ENCODE measurements around the gene ABCG1.
"Not testable (repeated sequence)": the region's sequence is repeated elsewhere in the genome, so short reads cannot be mapped to it uniquely, and the experiment has no call there.

Gene ABCG1

DNA sequence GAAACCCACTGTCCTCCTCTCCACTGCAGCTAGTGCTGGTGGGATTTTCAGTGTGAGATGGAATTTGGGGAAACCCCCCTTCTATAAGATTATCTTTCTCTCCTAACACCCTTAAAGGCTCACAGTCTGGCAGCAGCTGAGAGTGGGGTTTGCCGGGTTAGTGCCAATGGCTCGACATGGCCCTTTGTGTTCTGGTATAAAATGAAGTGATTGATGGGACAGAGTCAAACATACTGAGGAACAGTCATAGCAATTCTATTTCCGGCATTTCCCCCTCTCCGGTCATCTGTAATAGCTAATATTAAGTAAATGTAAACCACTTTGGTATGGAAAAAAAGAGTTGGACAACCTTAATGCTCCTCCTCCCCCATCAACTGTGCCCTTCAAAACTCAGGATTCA lies 58.7 kb downstream of the ABCG1 start:
- DNase-seq = no peak

DNA sequence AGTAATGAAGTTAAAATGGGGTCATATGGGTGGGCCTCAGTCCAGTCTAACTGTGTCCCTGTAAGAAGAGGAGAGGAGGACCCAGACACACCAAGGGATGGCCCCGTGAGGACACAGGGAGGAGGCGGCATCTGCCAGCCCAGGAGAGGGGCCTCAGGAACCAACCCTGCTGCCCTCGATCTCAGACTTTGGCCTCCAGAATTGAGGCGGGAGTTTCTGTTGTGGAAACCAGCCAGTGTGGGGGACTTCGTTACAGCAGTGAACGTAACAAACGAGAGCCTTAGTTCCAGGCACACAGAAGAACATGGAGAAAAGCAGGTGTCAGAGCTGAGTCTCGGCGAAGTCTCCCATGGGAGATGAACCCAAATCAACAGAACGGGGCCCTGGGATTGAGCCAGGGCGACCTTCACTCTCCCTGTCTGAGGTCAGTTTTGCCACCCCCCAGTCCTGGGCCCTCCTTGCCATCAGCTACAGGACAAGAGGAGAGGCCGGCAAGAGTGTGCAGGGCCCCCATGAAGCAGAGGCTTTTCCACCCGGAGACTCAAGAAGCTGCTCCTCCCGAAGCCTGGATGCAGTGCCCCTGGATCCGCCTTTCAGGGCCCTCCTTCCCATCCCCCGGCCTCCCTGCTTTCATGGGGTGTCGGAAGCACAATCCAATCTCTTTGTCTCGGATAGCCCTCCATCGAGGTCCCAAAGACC lies 59.7 kb downstream of the ABCG1 start:
- DNase-seq = no peak

DNA sequence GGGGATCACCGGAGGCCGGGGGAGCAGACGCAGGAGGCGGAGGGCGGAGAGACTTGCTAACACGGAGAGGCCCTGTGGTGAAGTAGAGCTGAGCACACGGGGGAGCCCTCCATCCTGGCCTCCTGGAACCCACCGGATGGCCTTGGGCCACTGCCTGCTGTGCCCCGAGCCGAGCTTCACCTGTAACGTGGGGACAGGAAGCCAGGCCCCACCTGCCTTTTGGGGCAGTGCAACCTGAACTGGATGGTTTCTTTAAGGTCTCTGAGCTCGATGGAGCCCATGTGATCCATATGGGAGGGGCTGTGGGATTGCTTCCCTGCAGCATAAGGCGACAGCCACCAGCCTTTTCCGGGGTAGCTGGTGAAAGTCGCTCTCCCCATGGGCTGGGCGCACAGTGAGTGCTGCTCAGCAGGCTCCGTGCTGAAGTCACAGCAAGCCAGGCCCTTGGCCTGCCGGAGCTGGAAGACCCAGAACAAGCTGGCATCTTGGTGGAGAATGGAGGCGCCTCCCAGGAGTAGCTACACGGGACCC lies 60.5 kb downstream of the ABCG1 start:
- DNase-seq = no peak

DNA sequence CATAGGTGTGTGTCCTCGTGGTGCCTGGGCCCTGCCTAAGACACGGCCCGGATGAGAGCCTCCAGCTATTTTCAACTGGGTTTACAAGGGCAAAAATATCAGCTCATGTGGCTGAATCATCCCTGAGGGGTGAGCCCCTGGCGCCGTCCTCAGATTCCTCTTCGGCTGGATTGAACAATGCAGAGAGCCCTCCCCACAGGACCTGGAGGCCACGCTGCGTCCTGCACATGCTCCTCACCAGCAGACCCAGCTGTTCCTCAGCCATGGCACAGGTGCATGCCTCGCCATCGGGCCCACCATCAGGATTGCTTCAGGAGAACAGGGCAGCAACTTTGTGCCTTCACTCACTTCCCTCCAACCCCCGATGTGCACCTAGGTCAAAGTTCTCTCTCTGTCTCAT lies 60.9 kb downstream of the ABCG1 start:
- no peak for DNase-seq

DNA sequence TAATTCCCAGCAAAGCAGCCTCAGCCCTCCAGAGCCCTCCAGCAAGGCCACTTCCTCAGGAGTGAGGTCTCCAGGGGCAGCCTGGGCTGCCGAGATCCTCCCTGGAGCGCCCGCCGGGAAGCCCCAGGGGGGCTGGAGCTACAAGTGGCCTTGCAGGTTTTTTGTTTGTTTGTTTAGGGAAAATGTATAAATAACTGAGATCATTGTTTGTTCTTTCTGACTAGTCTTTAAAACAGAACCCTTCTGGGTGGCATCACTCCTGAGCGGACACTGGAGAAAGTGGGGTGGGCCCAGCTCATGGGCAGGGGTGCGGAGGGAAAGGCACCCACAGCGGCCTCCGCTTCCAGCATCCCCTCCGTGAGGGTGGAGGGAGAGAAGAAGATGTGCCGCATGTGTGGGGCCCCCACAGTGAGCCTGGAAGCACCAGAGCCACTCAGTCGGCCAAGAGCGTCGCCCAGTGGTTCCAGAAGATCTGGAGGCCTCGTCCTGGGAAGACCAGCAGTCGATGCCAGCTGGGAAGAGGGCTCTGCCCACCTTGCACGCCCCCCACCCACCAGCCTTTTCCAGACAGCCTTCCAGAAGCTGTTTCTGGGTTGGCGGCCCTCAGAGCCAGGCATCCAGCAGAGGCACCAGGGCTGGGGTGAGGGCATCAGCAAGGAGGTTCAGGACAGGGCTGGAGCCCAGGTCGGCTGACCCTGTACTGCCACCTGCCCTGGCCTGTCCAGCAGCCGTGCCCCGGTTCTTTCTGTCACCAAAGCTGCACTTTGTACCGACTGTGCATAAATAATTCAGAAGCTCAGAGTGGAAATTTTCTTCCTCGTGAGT lies 61.6 kb downstream of the ABCG1 start:
- DNase-seq = no peak

DNA sequence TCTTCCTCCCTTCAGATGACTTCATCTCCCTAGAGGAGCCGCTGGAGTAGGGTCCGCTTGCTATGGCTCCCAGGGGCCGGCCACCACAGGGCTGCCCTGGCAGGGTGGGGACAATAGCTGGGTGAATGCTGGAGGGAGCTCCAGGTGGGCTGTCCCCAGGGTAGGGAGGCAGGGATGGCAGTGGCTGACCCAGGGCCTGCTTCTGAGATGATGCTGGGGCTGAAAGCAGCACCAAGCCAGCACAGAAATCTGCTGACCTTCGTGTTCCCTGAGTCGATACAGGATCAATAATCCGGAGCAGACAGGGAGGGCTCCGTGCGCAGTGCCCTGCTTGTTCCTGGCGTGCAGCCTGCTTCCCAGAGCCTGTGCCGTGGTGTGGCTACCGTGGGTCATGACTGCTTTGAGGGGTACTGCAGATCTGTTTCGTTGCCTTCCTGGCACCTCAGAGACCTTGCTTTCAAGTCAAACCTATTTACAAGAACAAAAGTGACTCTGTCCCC lies 62.3 kb downstream of the ABCG1 start:
- DNase-seq = no peak

DNA sequence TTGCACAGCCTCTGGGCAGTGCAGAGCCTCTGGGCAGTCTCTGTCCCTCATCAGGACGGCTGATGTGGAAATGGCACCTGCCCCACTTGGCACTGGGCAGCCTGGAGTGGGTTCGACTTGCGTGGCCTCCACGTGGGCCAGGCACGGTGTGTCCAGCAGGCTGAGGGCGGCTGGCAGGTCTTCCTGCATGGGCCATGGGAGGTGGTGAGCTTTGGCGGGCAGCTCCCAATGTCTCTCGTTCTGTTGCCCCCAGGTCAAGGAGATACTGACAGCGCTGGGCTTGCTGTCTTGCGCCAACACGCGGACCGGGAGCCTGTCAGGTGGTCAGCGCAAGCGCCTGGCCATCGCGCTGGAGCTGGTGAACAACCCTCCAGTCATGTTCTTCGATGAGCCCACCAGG lies 63.1 kb downstream of the ABCG1 start:
- no peak for DNase-seq

DNA sequence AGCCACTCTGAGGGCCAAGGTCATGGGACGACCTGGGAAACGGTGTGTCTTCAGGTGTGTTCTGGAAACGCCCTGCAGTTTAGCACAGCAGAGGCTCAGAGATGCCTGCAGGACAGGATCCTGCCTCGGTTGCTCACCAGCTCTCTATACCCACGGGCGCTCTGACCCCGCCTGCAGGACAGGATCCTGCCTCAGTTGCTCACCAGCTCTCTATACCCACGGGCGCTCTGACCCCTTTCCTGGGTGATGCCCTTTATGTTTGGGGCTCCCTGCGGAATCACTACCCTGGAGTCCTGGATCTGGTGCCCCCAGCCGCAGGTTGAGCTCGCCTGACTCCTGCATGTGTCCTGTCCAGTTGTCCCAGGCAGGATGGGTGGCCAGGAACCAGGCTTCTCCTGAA lies 63.8 kb downstream of the ABCG1 start:
- DNase-seq = no peak

DNA sequence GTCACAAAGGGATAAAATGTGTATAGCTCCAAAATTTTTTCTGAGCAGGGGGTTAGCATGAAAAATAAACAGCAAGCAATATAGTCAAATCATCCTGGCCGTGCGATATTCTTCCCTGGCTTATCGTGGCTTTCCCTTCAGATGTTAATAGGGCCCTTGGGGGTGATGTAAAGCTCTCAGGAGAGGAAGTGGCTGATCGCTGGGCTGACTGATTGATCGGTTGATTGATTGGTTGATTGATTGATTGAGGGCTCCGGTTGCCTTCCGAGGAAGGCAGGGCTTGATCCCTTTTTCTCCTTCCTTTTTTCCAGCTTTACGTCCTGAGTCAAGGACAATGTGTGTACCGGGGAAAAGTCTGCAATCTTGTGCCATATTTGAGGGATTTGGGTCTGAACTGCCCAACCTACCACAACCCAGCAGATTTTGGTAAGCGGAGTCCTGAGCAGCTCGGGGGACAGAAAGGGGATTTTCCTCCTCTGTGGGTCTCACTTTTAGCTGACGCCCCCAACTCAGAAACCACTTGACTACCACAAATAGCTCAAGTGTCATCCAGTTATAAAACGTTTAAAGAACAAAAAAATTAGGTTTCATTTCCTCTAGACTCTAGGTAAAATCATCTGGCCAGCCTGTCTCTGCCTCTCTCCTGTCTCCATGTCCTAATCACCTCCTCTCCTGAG lies 66.8 kb downstream of the ABCG1 start:
- no peak for DNase-seq

DNA sequence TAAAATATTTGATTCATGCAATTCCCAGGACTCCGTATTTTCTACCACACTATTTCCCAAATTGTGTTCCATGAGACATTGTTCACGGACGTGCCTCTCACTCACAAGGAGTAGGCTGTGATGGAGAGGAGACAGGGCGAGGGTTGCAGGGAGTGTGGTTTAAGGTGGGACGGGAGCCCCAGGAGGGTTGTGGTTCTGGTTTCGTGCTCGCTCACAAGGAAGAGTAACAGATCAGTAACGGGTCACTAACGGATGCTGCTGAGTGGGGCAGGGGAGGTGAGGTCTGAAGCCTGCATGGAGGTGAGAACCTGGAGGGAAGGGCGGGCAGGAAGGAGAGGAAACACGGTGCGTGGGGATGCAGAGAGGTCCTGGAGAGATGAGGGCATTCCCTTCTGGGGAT lies 67.5 kb downstream of the ABCG1 start:
- no peak for DNase-seq

DNA sequence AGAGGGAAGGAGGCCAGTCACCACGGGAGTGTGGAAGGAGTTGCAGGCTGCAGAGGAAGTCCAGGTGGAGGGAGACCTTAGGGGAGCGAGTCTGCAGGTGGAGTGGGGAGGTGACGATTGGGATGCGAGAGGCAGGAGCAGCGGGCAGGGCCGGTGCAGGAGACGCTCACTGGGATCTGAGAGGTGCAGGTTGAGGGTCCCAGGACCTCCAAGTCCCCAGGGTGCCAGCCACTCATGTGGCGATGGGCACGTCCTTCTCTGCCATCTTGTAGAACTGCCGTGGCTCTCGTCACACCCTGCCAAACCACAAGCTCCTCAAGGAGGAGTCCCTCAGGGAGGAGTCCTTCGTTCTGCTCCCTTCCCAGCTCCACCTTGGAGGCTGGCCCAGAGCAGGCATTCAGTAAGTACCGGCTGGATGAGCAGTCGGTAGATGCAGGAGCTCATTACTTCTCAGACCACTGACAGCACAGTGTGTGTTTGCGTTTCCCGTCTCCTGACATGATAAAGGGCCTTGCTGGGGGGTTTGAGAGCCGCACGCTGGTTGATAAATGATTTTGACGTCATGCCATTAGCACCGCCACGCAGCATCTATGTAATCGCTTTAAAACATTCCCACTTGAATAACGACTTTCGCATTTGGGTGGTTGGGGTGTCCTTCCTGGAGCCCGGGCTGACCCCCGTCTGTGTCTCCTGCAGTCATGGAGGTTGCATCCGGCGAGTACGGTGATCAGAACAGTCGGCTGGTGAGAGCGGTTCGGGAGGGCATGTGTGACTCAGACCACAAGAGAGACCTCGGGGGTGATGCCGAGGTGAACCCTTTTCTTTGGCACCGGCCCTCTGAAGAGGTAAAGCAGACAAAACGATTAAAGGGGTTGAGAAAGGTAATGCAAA lies 68.5 kb downstream of the ABCG1 start:
- DNase-seq = no peak

DNA sequence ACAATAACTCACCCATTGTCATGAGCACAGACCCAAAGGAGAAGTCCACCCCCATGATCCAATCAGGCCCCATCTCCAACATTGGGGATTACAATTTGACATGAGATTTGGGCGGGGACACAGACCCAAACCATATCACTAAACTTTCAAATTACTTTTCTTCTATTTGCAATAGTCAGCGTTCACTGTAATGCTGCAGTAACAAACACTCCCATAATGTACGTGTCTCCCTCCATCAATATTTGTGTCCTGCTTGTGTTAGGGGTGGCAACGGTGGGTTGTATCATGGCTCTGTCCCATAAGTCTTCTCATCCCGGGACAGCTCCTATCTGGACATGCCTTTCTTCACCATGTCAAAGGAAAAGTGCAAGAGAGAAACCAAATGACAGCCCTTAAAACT lies 70.0 kb downstream of the ABCG1 start:
- no peak for DNase-seq

DNA sequence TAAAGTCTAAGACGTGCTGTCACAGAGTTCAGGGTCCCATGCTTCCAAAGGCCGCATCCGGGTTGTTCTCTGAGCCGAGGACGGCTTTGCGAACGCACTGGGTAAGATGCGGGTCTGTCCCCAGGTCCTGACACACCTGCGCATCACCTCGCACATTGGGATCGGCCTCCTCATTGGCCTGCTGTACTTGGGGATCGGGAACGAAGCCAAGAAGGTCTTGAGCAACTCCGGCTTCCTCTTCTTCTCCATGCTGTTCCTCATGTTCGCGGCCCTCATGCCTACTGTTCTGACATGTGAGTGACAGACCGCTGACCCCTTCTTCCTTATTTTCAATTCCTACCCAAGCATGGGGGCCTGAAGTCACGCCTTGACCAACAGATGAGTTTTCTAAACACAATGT lies 71.0 kb downstream of the ABCG1 start:
- DNase-seq = no peak

DNA sequence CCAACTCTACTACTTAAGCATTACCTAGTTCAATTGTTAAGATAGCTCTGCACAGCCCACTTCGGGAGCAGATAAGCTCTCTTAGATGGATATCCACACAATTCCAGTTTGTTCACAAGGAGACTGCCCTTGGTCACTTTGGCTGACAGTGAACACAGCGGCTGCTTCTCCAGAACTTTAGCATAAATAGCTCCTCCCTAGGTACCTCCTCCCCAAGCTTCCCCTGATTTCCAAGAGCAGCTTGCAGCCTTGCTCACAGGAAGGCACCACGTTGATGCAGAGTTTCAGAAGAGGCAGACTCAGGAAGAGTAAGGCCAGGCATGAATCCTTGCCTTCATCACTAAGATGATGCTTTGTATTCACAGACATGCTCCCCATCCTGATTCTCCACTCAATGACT lies 71.6 kb downstream of the ABCG1 start:
- no peak for DNase-seq

DNA sequence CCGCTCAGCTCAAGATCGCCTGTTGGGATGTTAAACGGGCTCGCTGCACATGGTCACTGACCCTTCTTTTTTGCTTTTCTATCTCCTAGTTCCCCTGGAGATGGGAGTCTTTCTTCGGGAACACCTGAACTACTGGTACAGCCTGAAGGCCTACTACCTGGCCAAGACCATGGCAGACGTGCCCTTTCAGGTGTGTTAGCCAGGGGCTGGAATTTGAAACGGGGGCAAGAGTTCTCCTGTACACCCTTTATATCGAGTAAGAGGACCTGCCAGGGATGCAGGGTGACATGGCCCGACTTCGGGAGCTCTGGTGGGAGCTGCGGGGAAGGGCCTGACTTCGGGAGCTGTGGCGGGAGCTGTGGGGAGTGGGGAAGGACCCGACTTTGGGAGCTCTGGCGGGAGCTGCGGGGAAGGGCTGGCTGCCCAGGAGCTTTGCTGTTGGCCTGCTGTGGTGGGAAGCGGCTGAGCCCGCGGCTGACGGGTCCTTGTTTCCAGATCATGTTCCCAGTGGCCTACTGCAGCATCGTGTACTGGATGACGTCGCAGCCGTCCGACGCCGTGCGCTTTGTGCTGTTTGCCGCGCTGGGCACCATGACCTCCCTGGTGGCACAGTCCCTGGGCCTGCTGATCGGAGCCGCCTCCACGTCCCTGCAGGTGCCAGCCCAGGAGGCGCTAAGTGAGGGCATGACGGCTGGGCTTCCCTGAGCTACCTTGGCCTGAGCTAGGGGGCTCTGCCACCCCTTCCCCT lies 72.2 kb downstream of the ABCG1 start:
- DNase-seq = no peak

DNA sequence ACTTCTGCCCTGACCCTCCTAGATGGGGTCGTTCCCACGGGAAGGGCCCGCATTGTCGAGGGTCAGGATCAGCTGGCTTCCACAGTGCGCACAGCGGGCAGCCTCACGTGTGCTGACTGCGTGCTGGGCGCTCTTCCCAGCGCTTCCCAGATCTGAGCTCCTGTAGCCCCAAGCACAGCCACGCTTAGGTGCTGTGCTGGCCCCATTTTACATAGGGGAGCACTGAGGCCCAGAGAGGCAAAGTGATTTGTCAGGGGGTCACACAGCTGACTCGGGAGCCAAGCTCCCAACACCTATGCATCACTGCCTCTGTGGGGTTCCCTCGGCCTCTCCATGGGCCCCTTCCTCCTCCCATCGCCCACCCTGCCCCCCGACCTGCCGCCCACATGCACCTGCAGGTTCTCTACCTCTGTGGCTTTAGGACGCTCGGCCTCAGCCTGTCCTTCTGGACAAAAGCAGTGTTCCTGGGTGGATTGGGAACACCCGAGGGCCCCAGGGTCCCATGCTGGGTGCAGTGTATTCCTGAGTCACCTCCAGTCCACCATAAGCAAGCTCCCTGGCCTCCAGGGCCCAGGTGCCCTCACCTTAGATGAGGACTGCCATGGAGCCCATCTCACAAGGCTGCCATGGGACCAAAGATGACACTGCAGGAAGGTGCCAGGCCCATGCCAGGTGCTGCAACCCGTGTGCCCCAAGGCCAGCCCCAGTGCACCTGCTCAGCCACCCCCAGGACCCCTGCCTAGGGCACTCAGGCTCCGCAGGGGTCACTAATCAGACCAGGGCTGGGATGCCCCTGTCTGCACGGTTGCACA lies 73.0 kb downstream of the ABCG1 start:
- DNase-seq = no peak

DNA sequence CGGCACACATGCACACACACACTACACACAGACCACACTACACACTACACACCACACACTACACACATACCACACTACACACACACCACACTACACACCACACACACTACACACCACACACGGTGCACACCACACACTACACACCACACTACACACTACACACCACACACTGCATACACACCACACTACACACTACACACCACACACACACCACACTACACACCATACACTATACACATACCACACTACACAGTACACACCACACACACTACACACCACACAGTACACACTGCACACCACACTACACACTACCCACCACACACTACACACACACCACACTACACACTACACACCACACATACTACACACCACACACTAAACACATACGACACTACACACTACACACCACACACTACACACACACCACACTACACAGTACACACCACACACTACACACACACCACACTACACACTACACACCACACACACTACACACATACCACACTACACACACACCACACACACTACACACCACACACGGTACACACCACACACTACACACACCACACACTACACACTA lies 73.7 kb downstream of the ABCG1 start:
- not testable (repeated sequence) for DNase-seq

DNA sequence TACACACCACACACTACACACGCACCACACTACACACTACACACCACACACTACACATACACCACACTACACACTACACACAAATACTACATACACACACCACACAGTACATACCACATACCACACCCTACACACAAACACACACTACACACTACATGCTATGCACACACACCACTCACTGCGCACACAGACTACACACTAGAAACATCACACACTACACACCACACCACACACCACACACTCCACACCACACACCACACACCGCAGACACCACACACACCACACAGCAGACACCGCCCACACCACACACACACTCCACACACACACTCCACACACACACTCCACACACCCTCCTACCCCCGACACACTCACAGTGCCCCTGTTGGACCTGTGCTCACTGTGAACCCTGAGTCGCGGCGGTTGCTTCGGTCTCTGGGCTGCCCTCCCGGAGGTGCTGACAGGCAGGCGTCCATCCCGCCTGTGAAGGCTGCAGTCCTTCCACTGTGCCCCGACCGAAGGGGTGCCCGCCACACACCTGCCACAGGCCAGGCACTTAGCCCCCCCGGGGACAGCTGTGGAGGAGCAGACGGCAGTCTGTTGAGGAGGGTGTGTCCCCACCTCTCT lies 74.8 kb downstream of the ABCG1 start:
- DNase-seq = no peak

DNA sequence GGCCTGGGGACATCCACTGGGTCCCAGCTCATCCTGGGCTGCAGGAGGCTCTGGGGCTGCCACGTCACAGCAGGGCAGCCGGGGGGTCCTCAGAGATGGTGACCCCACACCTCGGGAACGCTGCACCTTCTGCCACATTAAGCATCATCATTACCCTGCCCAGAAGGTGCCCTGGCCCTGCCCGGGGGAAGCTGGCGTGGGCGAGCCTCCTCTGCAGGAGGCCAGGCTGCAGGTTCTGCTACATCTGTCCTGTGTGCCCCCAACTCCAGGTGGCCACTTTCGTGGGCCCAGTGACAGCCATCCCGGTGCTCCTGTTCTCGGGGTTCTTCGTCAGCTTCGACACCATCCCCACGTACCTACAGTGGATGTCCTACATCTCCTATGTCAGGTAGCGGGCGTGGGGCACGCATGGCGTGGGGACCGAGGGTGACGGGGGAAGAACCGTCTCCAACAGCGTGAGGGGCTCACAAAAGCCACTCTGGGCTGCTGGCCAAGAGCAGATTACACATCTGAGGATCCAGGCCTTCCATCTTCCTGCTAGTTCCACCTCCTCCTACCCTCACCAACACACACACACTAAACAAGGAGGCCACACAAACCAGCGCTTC lies 75.4 kb downstream of the ABCG1 start:
- DNase-seq = no peak

DNA sequence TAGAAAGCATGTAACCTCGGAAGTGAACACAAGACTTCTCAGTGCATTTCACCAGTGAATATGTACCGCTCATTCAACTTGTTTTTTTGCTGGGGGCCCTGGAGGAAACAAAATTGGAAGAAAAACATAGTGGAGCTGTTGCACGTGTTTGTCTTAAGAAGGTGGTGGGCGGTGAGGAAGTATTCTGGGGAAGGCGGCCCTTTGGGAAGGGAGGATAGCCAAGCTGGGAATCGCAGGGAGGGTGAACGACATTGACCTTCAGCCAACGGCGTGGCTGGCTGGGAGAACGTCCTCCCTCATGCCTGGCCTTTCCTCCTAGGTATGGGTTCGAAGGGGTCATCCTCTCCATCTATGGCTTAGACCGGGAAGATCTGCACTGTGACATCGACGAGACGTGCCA lies 76.9 kb downstream of the ABCG1 start:
- no peak for DNase-seq
